ENCODE data around the gene AQP3.
A peak's percentile ranks its signal among the peaks of the same experiment; 100 is the strongest.

AQP3 gene

GRCh38 chr9:33449715-33450114 is 2.3 kb upstream of the AQP3 start:
- Histone ChIP-seq H3K9me3 (ENCODE audit: low read length) (no peaks in the 10 kb centered on the region), H3K27me3 (ENCODE audit: insufficient read depth, low read length) (no peaks in the 10 kb centered on the region), H3K4me3 (ENCODE audit: low read depth, low read length, poor library complexity, severe bottlenecking) (no peak overlapping the region), H3F3A (ENCODE audit: insufficient read depth, low read length) (no peaks in the 10 kb centered on the region), H2AFZ (ENCODE audit: low read length) (no peak overlapping the region), H3K36me3 (ENCODE audit: insufficient read depth, low read length) (no peaks in the 10 kb centered on the region), H3K4me2 (ENCODE audit: low read length) (no peak overlapping the region), H3K79me2 (ENCODE audit: insufficient read depth, low read length) (no peaks in the 10 kb centered on the region), H3K4me1 (ENCODE audit: insufficient read depth, low read length, severe bottlenecking) (peaks cover 47% of the 10 kb centered on the region), H3K9ac (ENCODE audit: low read length) (no peak overlapping the region), H4K20me1 (ENCODE audit: insufficient read depth, low read length) (no peaks in the 10 kb centered on the region), H3K27ac (ENCODE audit: low read depth, low read length, poor library complexity, severe bottlenecking) (no peak overlapping the region), H3K9me2 (ENCODE audit: low read depth, low read length) (no peaks in the 10 kb centered on the region)
- TF ChIP-seq EZH2 (IDR thresholded peaks at IDR 0.05; ENCODE audit: borderline replicate concordance, low read length) (no peak), CTCF (IDR thresholded peaks at IDR 0.05; ENCODE audit: low read length) (no peak)

DNA sequence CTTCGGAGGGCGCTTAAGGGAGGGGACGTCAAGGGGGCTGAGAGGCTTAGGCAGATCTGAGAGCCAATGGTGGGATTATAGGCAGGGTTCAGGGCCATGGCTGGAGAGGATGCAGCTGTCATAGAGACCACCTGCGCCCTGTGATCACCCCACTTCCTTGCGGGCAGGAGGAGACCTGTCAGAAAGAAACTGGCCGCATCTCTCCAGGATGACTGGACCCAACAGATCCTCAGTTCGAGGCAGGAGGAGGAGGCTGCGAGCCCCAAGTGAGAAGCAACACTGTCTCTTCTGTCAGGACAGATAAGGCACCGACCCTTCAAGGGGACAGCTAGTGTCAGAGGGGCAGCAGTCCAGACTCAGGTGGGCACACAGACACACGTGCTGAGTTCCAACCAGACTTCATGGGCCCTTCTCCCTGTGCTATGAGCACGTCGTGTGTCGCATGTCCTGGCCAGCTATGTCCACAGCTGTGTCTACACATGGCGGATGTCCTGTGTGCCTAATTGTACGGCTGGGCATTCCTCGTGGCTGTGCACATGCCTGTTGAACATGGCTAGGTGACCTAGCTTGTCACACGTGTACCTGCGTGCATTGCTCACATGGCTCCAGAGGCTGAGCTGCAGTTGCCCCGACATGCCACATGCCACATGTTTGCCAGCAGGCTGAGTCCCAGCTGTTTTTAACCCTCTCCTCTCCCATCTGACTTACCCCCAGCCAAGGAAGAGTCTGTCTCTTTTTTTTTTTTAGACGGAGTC is 583 bp upstream of the AQP3 start:
- Histone ChIP-seq H3K27me3 (ENCODE audit: insufficient read depth, low read length) (no peaks in the 10 kb centered on the region), H3K4me3 (ENCODE audit: low read depth, low read length, poor library complexity, severe bottlenecking) (peak overlapping the region; percentile 64), H3K36me3 (ENCODE audit: insufficient read depth, low read length) (no peaks in the 10 kb centered on the region), H3K9ac (ENCODE audit: low read length) (peak overlapping the region; percentile 44; the same call in 1 of the 2 replicates), H4K20me1 (ENCODE audit: insufficient read depth, low read length) (no peaks in the 10 kb centered on the region), H3K79me2 (ENCODE audit: insufficient read depth, low read length) (no peaks in the 10 kb centered on the region), H3K9me2 (ENCODE audit: low read depth, low read length) (no peaks in the 10 kb centered on the region), H3K4me2 (ENCODE audit: low read length) (peak overlapping the region; percentile 83), H2AFZ (ENCODE audit: low read length) (no peak overlapping the region), H3K4me1 (ENCODE audit: insufficient read depth, low read length, severe bottlenecking) (peaks cover 30% of the 10 kb centered on the region), H3K27ac (ENCODE audit: low read depth, low read length, poor library complexity, severe bottlenecking) (no peak overlapping the region), H3F3A (ENCODE audit: insufficient read depth, low read length) (no peaks in the 10 kb centered on the region), H3K9me3 (ENCODE audit: low read length) (no peaks in the 10 kb centered on the region)
- TF ChIP-seq CTCF (IDR thresholded peaks at IDR 0.05; ENCODE audit: low read length), result no peak

- no peak for TF ChIP-seq CTCF (IDR thresholded peaks at IDR 0.05; ENCODE audit: low read length)
- Histone ChIP-seq H3K9me2 (ENCODE audit: low read depth, low read length) (no peaks in the 10 kb centered on the region), H3K79me2 (ENCODE audit: insufficient read depth, low read length) (no peaks in the 10 kb centered on the region), H3K27me3 (ENCODE audit: insufficient read depth, low read length) (no peaks in the 10 kb centered on the region), H3K9me3 (ENCODE audit: low read length) (no peaks in the 10 kb centered on the region), H3K4me2 (ENCODE audit: low read length) (peak overlapping the region; percentile 83), H3K27ac (ENCODE audit: low read depth, low read length, poor library complexity, severe bottlenecking) (peak overlapping the region; percentile 86), H3K4me1 (ENCODE audit: insufficient read depth, low read length, severe bottlenecking) (peaks cover 26% of the 10 kb centered on the region), H4K20me1 (ENCODE audit: insufficient read depth, low read length) (no peaks in the 10 kb centered on the region), H3K9ac (ENCODE audit: low read length) (peak overlapping the region; percentile 64), H3K4me3 (ENCODE audit: low read depth, low read length, poor library complexity, severe bottlenecking) (peak overlapping the region; percentile 64), H2AFZ (ENCODE audit: low read length) (peak overlapping the region; percentile 11; the same call in 1 of the 2 replicates), H3F3A (ENCODE audit: insufficient read depth, low read length) (no peaks in the 10 kb centered on the region), H3K36me3 (ENCODE audit: insufficient read depth, low read length) (no peaks in the 10 kb centered on the region)
Observed at GRCh38 chr9:33446240-33446945, 1.0 kb downstream of the AQP3 start.

Data from OCI-LY1 (cell line).